Urinary bladder (tissue), 4 donors: ENCODE data around the gene AKR1E2. TPM values are rescaled to one million over a fixed set of nuclear protein-coding genes. Genes with fewer than 3 reads are reported as not detected.

ENCODE experiments used
- DNase-seq: peaks from one replicate; pipeline ENCODE4 v3.0.0-alpha.2; 2015; ENCODE audit errors: extremely low spot score
- H3K27ac ChIP-seq: one replicate; pipeline ENCODE4 v1.5.1; 2013; ENCODE audit warnings: low read depth, mild to moderate bottlenecking, moderate library complexity
- H3K36me3 ChIP-seq: one replicate; pipeline ENCODE4 v1.6.1; 2013; ENCODE audit warnings: mild to moderate bottlenecking, moderate library complexity; ENCODE audit not compliant: insufficient read depth
- H3K4me1 ChIP-seq: one replicate; pipeline ENCODE4 v1.6.1; 2013; ENCODE audit warnings: mild to moderate bottlenecking, moderate library complexity; ENCODE audit not compliant: insufficient read depth
- H3K4me3 ChIP-seq: one replicate; pipeline ENCODE4 v1.5.1; 2013; ENCODE audit warnings: low read depth, low read length
- WGBS: extraction: QIAGEN DNeasy Blood & Tissue Kit; methylation state at CpG from one replicate; pipeline ENCODE4 v1.1.7; 2013; 5-methylcytosine and 5-hydroxymethylcytosine counted together
- polyA plus RNA-seq: library from polyadenylated mRNA; stranded (reverse); fragments of 200-250 nt; gene quantifications from one replicate; pipeline ENCODE4 v1.2.3, GENCODE V29; 2013
- total RNA-seq: library from RNA; depleted of rRNA; stranded (reverse); fragments of >200 nt; gene quantifications from one replicate; pipeline ENCODE4 v1.2.3, GENCODE V29; 2014
- donor health status: healthy with polysubstance abuse.
- donor health status: healthy.

Gene AKR1E2
- total and polyA plus RNA-seq, 2 donors: 3.9 to 23.0 TPM

- Histone ChIP-seq H3K27ac (no peak overlapping the region), H3K4me1 (no peaks in the 10 kb centered on the region), H3K4me3 (no peak overlapping the region), H3K36me3 (no peaks in the 10 kb centered on the region)
- WGBS: 41% methylated on average over 5 of the region's 5 CpGs
- no peak for DNase-seq
These were observed 3.8 kb upstream of the AKR1E2 start for GRCh38 chr10:4822208-4822607.

GRCh38 chr10:4824791-4825310 lies 1.2 kb upstream of the AKR1E2 start:
- Histone ChIP-seq H3K36me3 (no peaks in the 10 kb centered on the region), H3K27ac (no peak overlapping the region), H3K4me3 (no peak overlapping the region), H3K4me1 (no peaks in the 10 kb centered on the region)
- WGBS: 95% methylated on average over 5 of the region's 5 CpGs
- DNase-seq: no peak

GRCh38 chr10:4825456-4825867 lies 545 bp upstream of the AKR1E2 start:
- no peak for DNase-seq
- Histone ChIP-seq H3K4me3 (no peak overlapping the region), H3K27ac (no peak overlapping the region), H3K36me3 (no peaks in the 10 kb centered on the region), H3K4me1 (no peaks in the 10 kb centered on the region)
- WGBS: 98% methylated on average over 16 of the region's 16 CpGs

- Histone ChIP-seq H3K27ac (peak overlapping the region; percentile 59), H3K4me3 (peak overlapping the region; percentile 51), H3K4me1 (no peaks in the 10 kb centered on the region), H3K36me3 (no peaks in the 10 kb centered on the region)
- DNase-seq: no peak
- 51% methylated on average over 13 of the region's 13 CpGs for WGBS
These were observed 851 bp downstream of the AKR1E2 start for GRCh38 chr10:4826792-4827324.

- H3K27ac ChIP-seq: no peak overlapping the region
- no peaks in the 10 kb centered on the region for H3K4me1 ChIP-seq
- no peaks in the 10 kb centered on the region for H3K36me3 ChIP-seq
- H3K4me3 ChIP-seq: no peak overlapping the region
- WGBS: 81% methylated on average over 8 of the region's 8 CpGs
- DNase-seq: no peak
These were observed 2.0 kb downstream of the AKR1E2 start for GRCh38 chr10:4828005-4828404.

GRCh38 chr10:4830551-4830950 lies 4.5 kb downstream of the AKR1E2 start:
- H3K4me1 ChIP-seq: no peaks in the 10 kb centered on the region
- no peak overlapping the region for H3K27ac ChIP-seq
- no peak for DNase-seq
- 89% methylated on average over 8 of the region's 8 CpGs for WGBS
- H3K4me3 ChIP-seq: no peak overlapping the region
- H3K36me3 ChIP-seq: no peaks in the 10 kb centered on the region

- Histone ChIP-seq H3K27ac (no peak overlapping the region), H3K4me1 (no peaks in the 10 kb centered on the region), H3K4me3 (no peak overlapping the region), H3K36me3 (no peaks in the 10 kb centered on the region)
- DNase-seq: no peak
- WGBS: 92% methylated on average over 5 of the region's 5 CpGs
These were observed 5.1 kb downstream of the AKR1E2 start for GRCh38 chr10:4831091-4831490.

GRCh38 chr10:4833286-4833685 lies 7.3 kb downstream of the AKR1E2 start:
- Histone ChIP-seq H3K4me3 (no peak overlapping the region), H3K27ac (no peak overlapping the region), H3K36me3 (no peaks in the 10 kb centered on the region), H3K4me1 (no peaks in the 10 kb centered on the region)
- DNase-seq: no peak
- WGBS: 97% methylated on average over 7 of the region's 7 CpGs

- WGBS: 94% methylated on average over 4 of the region's 4 CpGs
- no peak overlapping the region for H3K4me3 ChIP-seq
- DNase-seq: no peak
These were observed 8.9 kb downstream of the AKR1E2 start for GRCh38 chr10:4834898-4835405.

GRCh38 chr10:4835494-4835918 lies 9.5 kb downstream of the AKR1E2 start:
- H3K4me1 ChIP-seq: no peaks in the 10 kb centered on the region
- WGBS: 78% methylated on average over 5 of the region's 5 CpGs
- no peak overlapping the region for H3K27ac ChIP-seq
- H3K4me3 ChIP-seq: no peak overlapping the region
- no peaks in the 10 kb centered on the region for H3K36me3 ChIP-seq
- no peak for DNase-seq

More at GRCh38 chr10:4834898-4835405, 8.9 kb downstream of the AKR1E2 start:
- no peak overlapping the region for H3K27ac ChIP-seq
- H3K36me3 ChIP-seq: no peaks in the 10 kb centered on the region
- no peaks in the 10 kb centered on the region for H3K4me1 ChIP-seq

- Histone ChIP-seq H3K4me3 (no peak overlapping the region), H3K36me3 (no peaks in the 10 kb centered on the region), H3K4me1 (no peaks in the 10 kb centered on the region), H3K27ac (no peak overlapping the region)
- 95% methylated on average over 8 of the region's 8 CpGs for WGBS
- DNase-seq: no peak
These were observed 10.5 kb downstream of the AKR1E2 start for GRCh38 chr10:4836416-4836969.

- Histone ChIP-seq H3K36me3 (no peaks in the 10 kb centered on the region), H3K4me3 (no peak overlapping the region)
- 98% methylated on average over 1 of the region's 1 CpG for WGBS
These were observed 11.5 kb downstream of the AKR1E2 start for GRCh38 chr10:4837551-4837950.

GRCh38 chr10:4838743-4839142 lies 12.7 kb downstream of the AKR1E2 start:
- H3K4me1 ChIP-seq: no peaks in the 10 kb centered on the region
- no peak for DNase-seq
- H3K36me3 ChIP-seq: no peaks in the 10 kb centered on the region
- H3K27ac ChIP-seq: no peak overlapping the region
- WGBS: 52% methylated on average over 3 of the region's 3 CpGs
- no peak overlapping the region for H3K4me3 ChIP-seq

More at GRCh38 chr10:4837551-4837950, 11.5 kb downstream of the AKR1E2 start:
- Histone ChIP-seq H3K4me1 (no peaks in the 10 kb centered on the region), H3K27ac (no peak overlapping the region)
- DNase-seq: no peak

- Histone ChIP-seq H3K4me1 (no peaks in the 10 kb centered on the region), H3K27ac (no peak overlapping the region), H3K36me3 (no peaks in the 10 kb centered on the region), H3K4me3 (no peak overlapping the region)
- WGBS: 85% methylated on average over 4 of the region's 4 CpGs
- DNase-seq: no peak
These were observed 13.3 kb downstream of the AKR1E2 start for GRCh38 chr10:4839353-4839752.
